Activated CD4-positive, CD25-positive, alpha-beta regulatory T cell treated with anti-CD3 and anti-CD28 coated beads, Interleukin-2, amount 50 U/mL, for 24 hours (primary cell): ENCODE measurements around the gene APLP2.
A peak's percentile ranks its signal among the peaks of the same experiment; 100 is the strongest.
"Not testable (repeated sequence)": the region's sequence is repeated elsewhere in the genome, so short reads cannot be mapped to it uniquely, and the experiment has no call there.

ENCODE experiments used
- ATAC-seq, 2 donors: fragments of 150-1000 bp; cut with Tn5 transposase; one replicate each; pipeline ENCODE4 v1.10.0; 2021; ENCODE audit warnings: mild to moderate bottlenecking in 1 of 2, moderate library complexity in 1 of 2

APLP2 gene

GRCh38 chr11:130150790-130151189 is 81.1 kb downstream of the APLP2 start:
- ATAC-seq = no peak

GRCh38 chr11:130151196-130151595 is 81.5 kb downstream of the APLP2 start:
- no peak for ATAC-seq

- ATAC-seq = no peak
Measured at GRCh38 chr11:130156108-130157022, 86.7 kb downstream of the APLP2 start.

- no peak for ATAC-seq
Measured at GRCh38 chr11:130157101-130157500, 87.4 kb downstream of the APLP2 start.

GRCh38 chr11:130157840-130158239 is 88.1 kb downstream of the APLP2 start:
- ATAC-seq = no peak

- ATAC-seq = no peak
Measured at GRCh38 chr11:130159139-130159538, 89.4 kb downstream of the APLP2 start.

- ATAC-seq = no peak
Measured at GRCh38 chr11:130159657-130160497, 90.2 kb downstream of the APLP2 start, which contains the start of gene ST14. ST14 (plus strand) TSS chr11:130159782; CDS start chr11:130159980, 198 bp downstream.

- ATAC-seq = no peak
Measured at GRCh38 chr11:130160498-130161155, 90.9 kb downstream of the APLP2 start.

GRCh38 chr11:130161441-130162145 is 91.9 kb downstream of the APLP2 start:
- ATAC-seq = no peak

GRCh38 chr11:130162733-130163132 is 93.0 kb downstream of the APLP2 start:
- no peak for ATAC-seq

- no peak for ATAC-seq
Measured at GRCh38 chr11:130163346-130164220, 93.9 kb downstream of the APLP2 start.

- ATAC-seq = no peak
Measured at GRCh38 chr11:130164221-130164570, 94.5 kb downstream of the APLP2 start.

- no peak for ATAC-seq
Measured at GRCh38 chr11:130165601-130166456, 96.1 kb downstream of the APLP2 start.

GRCh38 chr11:130166457-130166784 is 96.7 kb downstream of the APLP2 start:
- ATAC-seq = peak; percentile 62 to 71

GRCh38 chr11:130167146-130167545 is 97.5 kb downstream of the APLP2 start:
- ATAC-seq = no peak

GRCh38 chr11:130168105-130168504 is 98.4 kb downstream of the APLP2 start:
- ATAC-seq = no peak

- no peak for ATAC-seq
Measured at GRCh38 chr11:130170345-130170744, 100.7 kb downstream of the APLP2 start.

- ATAC-seq = no peak
Measured at GRCh38 chr11:130171534-130171933, 101.8 kb downstream of the APLP2 start.

GRCh38 chr11:130172001-130172400 is 102.3 kb downstream of the APLP2 start:
- not testable (repeated sequence) for ATAC-seq

- no peak for ATAC-seq
Measured at GRCh38 chr11:130174642-130175041, 104.9 kb downstream of the APLP2 start.

GRCh38 chr11:130175898-130176297 is 106.2 kb downstream of the APLP2 start:
- ATAC-seq = no peak
